GM20000 (cell line): ENCODE results near the gene CACNA1D.

Source experiments
- DNase-seq: peaks from one replicate; pipeline ENCODE4 v3.0.0; 2012; ENCODE audit warnings: low spot score
- TF ChIP-seq, protein P1 (sequence below): IDR thresholded peaks from 2 replicates; pipeline ENCODE4 v1.5.1; 2012; ENCODE audit warnings: mild to moderate bottlenecking, control low read depth; ENCODE audit errors: extremely low read depth, missing control alignments

Gene CACNA1D

DNA sequence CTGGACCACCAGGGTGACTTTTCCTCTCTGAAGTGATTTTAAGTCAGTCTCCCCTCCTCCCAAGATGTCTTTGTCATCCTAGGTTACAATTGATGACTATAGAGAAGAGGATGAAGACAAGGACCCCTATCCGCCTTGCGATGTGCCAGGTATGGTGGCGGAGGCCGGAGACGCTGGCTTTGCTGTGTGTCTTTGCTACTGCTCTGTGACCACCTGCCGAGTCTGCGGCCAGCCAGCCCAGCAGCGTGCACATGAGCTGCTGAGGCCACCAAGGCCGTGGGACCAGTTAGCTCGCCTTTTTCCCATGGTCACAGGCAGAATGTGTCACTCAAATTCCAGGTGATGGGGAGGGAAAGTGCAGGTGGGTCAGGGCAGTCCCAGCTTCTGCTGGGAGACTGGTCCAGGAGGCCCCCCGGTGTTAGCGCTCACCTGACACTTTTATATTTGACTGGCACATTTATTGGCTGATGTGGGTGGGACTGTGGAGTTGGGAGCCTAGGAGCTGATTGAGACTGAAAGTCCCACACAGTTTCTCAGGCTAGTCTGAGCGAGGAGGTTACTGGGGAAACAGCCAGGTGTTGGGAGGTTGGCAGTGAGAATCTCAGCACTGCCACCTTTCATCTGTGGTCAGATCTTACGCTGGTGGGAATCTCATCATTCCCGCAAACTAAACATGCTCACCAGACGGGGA is 237.7 kb downstream of the CACNA1D start:
- DNase-seq, result no peak
- TF ChIP-seq, protein P1, sequence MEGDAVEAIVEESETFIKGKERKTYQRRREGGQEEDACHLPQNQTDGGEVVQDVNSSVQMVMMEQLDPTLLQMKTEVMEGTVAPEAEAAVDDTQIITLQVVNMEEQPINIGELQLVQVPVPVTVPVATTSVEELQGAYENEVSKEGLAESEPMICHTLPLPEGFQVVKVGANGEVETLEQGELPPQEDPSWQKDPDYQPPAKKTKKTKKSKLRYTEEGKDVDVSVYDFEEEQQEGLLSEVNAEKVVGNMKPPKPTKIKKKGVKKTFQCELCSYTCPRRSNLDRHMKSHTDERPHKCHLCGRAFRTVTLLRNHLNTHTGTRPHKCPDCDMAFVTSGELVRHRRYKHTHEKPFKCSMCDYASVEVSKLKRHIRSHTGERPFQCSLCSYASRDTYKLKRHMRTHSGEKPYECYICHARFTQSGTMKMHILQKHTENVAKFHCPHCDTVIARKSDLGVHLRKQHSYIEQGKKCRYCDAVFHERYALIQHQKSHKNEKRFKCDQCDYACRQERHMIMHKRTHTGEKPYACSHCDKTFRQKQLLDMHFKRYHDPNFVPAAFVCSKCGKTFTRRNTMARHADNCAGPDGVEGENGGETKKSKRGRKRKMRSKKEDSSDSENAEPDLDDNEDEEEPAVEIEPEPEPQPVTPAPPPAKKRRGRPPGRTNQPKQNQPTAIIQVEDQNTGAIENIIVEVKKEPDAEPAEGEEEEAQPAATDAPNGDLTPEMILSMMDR, result no peak

DNA sequence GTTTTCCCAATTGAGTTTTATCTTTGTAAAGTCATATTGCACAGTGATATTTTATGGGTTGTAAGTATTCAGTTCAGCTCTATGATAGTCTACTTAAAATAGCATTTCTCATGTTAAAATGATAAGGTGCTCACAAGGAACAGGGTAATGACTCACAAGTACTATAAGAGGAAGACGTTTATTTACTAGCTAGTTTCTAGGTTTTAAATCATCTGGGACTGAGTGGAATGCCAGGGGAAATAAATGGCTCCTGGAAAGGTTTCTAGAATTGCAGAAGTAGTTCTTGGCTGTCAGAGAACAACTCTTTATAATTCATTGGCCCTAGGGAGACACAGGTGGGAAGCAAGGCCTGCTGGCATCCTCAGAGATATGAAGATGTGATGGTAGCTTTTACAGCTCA is 239.0 kb downstream of the CACNA1D start:
- TF ChIP-seq, protein P1, result no peak
- no peak for DNase-seq

DNA sequence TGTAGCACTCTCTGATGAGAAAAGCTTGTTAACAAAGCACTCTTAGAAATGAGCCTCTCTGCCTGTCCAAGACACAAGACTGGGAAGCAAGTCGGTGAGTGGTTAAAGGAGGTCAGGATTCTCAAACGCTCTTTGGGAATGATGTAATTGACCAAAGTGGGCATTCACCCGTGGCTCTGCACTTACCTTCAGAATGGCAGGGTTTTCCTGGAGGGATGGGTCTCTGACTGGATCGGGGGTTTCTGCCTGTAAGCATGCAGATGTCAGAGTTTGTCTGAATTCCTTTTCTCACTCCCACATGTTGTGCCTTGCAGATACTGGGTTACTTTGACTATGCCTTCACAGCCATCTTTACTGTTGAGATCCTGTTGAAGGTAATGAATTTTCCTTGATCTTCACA is 245.6 kb downstream of the CACNA1D start:
- TF ChIP-seq, protein P1, result no peak
- DNase-seq, result no peak

DNA sequence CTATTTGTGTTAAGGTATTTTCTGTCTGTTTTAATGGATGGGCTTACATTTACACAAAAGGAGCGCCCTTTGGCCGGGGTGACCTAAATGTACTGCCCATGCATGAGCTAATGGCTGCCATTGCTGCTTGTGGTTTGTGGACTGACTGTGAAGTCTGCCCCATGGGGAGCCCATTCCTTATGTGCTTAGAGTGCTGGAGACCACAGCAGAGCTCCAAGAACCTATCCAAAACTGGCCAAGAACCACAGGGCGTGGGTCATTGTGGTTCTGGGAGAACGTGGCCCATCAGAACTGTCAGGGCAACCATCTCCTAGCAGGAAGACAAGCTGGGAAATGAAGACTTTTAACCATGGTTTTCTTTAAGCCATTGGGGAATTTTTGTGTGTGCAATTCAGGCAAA is 246.5 kb downstream of the CACNA1D start:
- no peak for DNase-seq
- TF ChIP-seq, protein P1, result no peak

DNA sequence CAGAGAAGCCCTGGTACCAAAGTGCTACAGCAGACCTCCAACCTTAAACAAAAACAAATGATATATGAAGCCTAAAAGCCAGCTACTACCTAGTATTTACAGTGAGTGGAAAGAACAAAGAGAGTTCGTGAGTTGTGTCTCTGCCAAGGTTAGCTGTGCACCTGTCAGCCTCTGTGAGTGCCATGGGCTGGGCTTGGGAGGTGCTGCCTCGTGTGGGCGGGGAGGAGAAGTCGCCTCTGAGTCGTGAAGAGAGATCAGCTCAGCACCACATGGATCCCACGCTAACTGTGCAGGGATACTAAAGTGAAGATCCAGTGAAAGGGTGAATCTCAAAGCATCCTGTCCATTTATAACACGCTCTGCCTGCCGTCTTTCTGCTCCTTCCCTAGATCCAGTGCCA is 249.9 kb downstream of the CACNA1D start:
- no peak for DNase-seq
- TF ChIP-seq, protein P1, result no peak

DNA sequence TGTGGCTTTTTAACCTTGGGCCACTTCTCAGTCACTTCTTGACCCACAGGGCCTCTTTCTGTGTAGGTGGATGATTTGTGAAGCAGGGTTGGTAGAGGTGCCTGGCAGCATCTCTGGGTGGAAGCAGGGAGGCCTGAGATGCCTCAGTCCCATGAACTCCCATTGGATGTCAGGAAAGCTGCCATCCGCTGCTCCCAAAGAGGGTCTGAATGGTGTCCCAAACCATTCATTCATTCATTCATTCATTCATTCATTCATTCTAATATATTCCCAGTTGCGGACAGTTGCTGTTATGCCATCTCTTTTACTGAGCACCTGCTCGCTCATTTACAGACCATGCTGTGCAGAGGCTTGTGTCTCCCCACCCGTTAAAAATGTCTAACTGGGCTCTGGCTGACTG is 253.1 kb downstream of the CACNA1D start:
- DNase-seq, result no peak
- TF ChIP-seq, protein P1, result no peak

DNA sequence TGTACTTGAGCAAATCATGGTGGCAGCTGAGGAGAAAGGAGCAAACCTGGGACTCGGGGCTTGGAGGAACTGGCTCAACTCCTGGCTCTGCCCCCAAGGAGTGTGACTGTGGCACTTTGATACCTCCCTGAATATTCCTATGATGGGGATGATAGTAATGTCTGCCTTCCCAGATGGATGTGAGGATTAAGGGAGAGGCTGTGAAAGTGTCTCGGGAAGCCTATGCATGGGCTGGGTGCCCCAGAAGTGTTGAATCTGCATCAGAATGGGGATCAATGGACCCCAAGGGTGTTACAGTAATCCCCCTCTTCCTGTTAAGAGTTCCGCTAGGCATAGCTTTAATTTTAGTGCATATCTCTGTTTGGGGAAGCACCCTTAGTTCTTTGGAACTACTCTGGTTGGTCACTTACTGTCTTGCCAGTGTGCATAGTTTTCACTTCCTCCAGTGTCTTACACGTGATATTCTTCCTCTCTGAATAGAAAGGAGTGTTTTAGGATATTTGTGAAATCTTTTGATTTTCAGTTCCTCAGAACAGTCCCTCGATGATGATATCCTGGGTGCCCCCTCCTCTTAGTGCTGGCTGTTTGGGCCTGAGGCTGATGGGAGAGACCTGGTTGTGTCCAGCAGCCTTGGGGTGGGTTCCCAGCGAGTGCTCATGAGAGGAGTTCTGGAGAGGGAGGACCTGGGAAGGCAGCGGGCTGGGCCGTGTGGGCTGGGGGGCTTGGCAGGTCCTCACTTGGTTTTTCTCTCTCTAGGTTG is 254.3 kb downstream of the CACNA1D start:
- DNase-seq, result peak; percentile 73
- TF ChIP-seq, protein P1, result no peak
